Neuronal stem cell (in vitro differentiated cells): Measurements from ENCODE around the gene ITPKC.

Source experiments
- DNase-seq: peaks from one replicate; pipeline ENCODE4 v3.0.0-alpha.2; 2013; ENCODE audit warnings: low spot score
- H2AFZ ChIP-seq: one replicate; pipeline ENCODE4 v1.6.1; 2013; ENCODE audit warnings: mild to moderate bottlenecking, low read length, inconsistent platforms
- H2AK5ac ChIP-seq: 2 replicates; pipeline ENCODE4 v1.6.1; 2013; ENCODE audit warnings: low read depth, mild to moderate bottlenecking, inconsistent platforms, low read length, moderate library complexity, mixed read lengths
- H2BK120ac ChIP-seq: 2 replicates; pipeline ENCODE4 v1.6.1; 2013; ENCODE audit warnings: low read depth, mild to moderate bottlenecking, inconsistent platforms, low read length, moderate library complexity, mixed read lengths
- H2BK12ac ChIP-seq: one replicate; pipeline ENCODE4 v1.6.1; 2013; ENCODE audit warnings: low read length, inconsistent platforms
- H2BK15ac ChIP-seq: 2 replicates; pipeline ENCODE4 v1.6.1; 2013; ENCODE audit warnings: mild to moderate bottlenecking, low read length, inconsistent platforms, mixed read lengths
- H2BK5ac ChIP-seq: one replicate; pipeline ENCODE4 v1.6.1; 2013; ENCODE audit warnings: inconsistent platforms, mild to moderate bottlenecking, low read length, moderate library complexity
- H3K14ac ChIP-seq: one replicate; pipeline ENCODE4 v1.6.1; 2013; ENCODE audit warnings: low read length, inconsistent platforms
- H3K18ac ChIP-seq: 2 replicates; pipeline ENCODE4 v1.6.1; 2013; ENCODE audit warnings: low read length, inconsistent platforms
- H3K23ac ChIP-seq: 2 replicates; pipeline ENCODE4 v1.6.1; 2013; ENCODE audit warnings: low read depth, mild to moderate bottlenecking, mixed read lengths, low read length, inconsistent platforms; ENCODE audit not compliant: poor library complexity
- H3K27ac ChIP-seq: replicated peaks from 3 replicates; pipeline ENCODE4 v1.5.1; 2013; ENCODE audit warnings: low read length, inconsistent platforms
- H3K27me3 ChIP-seq, 3 experiments: 2 replicates each; pipeline ENCODE4 v1.6.1; 2013; ENCODE audit warnings: low read length in 3 of 3, mild to moderate bottlenecking in 2 of 3, inconsistent platforms in 1 of 3, low read depth in 1 of 3, mixed read lengths in 1 of 3, moderate library complexity in 1 of 3; ENCODE audit not compliant: control insufficient read depth in 3 of 3, insufficient read depth in 3 of 3
- H3K36me3 ChIP-seq, 2 donors: replicated peaks in 1 of 2; 2 replicates each; pipeline ENCODE4 v1.6.1; 2013; ENCODE audit warnings: low read length in 2 of 2; ENCODE audit not compliant: control insufficient read depth in 2 of 2, insufficient read depth in 2 of 2
- H3K4ac ChIP-seq: 2 replicates; pipeline ENCODE4 v1.6.1; 2013; ENCODE audit warnings: inconsistent platforms, mild to moderate bottlenecking, low read length, moderate library complexity
- H3K4me1 ChIP-seq, 2 donors: 1 replicate in 1 of 2; 2 replicates in 1 of 2; pipeline ENCODE4 v1.6.1; 2013; ENCODE audit warnings: low read length in 2 of 2, low read depth in 1 of 2; ENCODE audit not compliant: control insufficient read depth in 2 of 2, insufficient read depth in 1 of 2
- H3K4me2 ChIP-seq: one replicate; pipeline ENCODE4 v1.6.1; 2013; ENCODE audit warnings: mild to moderate bottlenecking, low read length, inconsistent platforms; ENCODE audit not compliant: insufficient read depth, poor library complexity, severe bottlenecking
- H3K4me3 ChIP-seq, 2 donors: 2 replicates each; pipeline ENCODE4 v1.5.1; 2013; ENCODE audit warnings: low read length in 2 of 2, mild to moderate bottlenecking in 2 of 2, inconsistent platforms in 1 of 2, moderate library complexity in 1 of 2
- H3K79me1 ChIP-seq: one replicate; pipeline ENCODE4 v1.6.1; 2013; ENCODE audit warnings: low read depth, mild to moderate bottlenecking, inconsistent platforms, low read length, moderate library complexity
- H3K9ac ChIP-seq: one replicate; pipeline ENCODE4 v1.6.1; 2013; ENCODE audit warnings: mild to moderate bottlenecking, low read depth, low read length, inconsistent platforms; ENCODE audit not compliant: poor library complexity
- H3K9me3 ChIP-seq, 2 donors: replicated peaks in 1 of 2; 2 replicates each; pipeline versions ENCODE3 to v1.6.1; 2013; ENCODE audit warnings: low read length in 2 of 2, mild to moderate bottlenecking in 2 of 2, inconsistent platforms in 1 of 2, low read depth in 1 of 2, mixed read lengths in 1 of 2, moderate library complexity in 1 of 2; ENCODE audit not compliant: control insufficient read depth in 2 of 2, insufficient read depth in 1 of 2
- H4K8ac ChIP-seq: one replicate; pipeline ENCODE4 v1.6.1; 2013; ENCODE audit warnings: low read depth, mild to moderate bottlenecking, inconsistent platforms, low read length, moderate library complexity
- H4K91ac ChIP-seq: one replicate; pipeline ENCODE4 v1.6.1; 2013; ENCODE audit warnings: low read length, low read depth, mild to moderate bottlenecking, inconsistent platforms; ENCODE audit not compliant: poor library complexity
- WGBS, 2 donors: extraction: QIAGEN DNeasy Blood & Tissue Kit; methylation state at CpG; one replicate each; pipeline ENCODE4 v1.1.7; 2013; ENCODE audit warnings: missing lambda C conversion rate in 2 of 2, mixed read lengths in 1 of 2; ENCODE audit not compliant: insufficient read length in 2 of 2, insufficient replicate concordance in 1 of 2; ENCODE audit errors: extremely low coverage in 2 of 2; 5-methylcytosine and 5-hydroxymethylcytosine counted together

Gene ITPKC

GRCh38 chr19:40707615-40708014 lies 9.3 kb upstream of the ITPKC start:
- no peak for DNase-seq
- peaks cover 28 to 89% of the 10 kb centered on the region in 2 donors for H3K36me3 ChIP-seq
- no peak overlapping the region for H3K4me3 ChIP-seq
- H3K14ac ChIP-seq = no peak overlapping the region
- no peak overlapping the region for H3K4ac ChIP-seq
- no peak overlapping the region for H2BK120ac ChIP-seq
- peaks cover 0 to 2% of the 10 kb centered on the region in 2 donors for H3K4me1 ChIP-seq
- H3K27ac ChIP-seq = no peak overlapping the region
- H3K79me1 ChIP-seq = no peaks in the 10 kb centered on the region
- H3K9me3 ChIP-seq = no peaks in the 10 kb centered on the region
- H2BK15ac ChIP-seq = no peak overlapping the region
- no peak overlapping the region for H4K91ac ChIP-seq
- H3K27me3 ChIP-seq = no peaks in the 10 kb centered on the region
- no peak overlapping the region for H2AK5ac ChIP-seq
- H3K9ac ChIP-seq = no peak overlapping the region
- H3K4me2 ChIP-seq = no peak overlapping the region
- H4K8ac ChIP-seq = no peak overlapping the region
- H3K23ac ChIP-seq = no peak overlapping the region
- H2BK12ac ChIP-seq = no peak overlapping the region
- H3K18ac ChIP-seq = no peak overlapping the region
- H2BK5ac ChIP-seq = no peak overlapping the region
- no peak overlapping the region for H2AFZ ChIP-seq
- no CpG with 5 or more reads among the region's 7 CpGs for WGBS, 2 donors

- Histone ChIP-seq H3K4me3 (no peak overlapping the region), H3K79me1 (peaks cover 2% of the 10 kb centered on the region), H4K91ac (no peak overlapping the region), H2AK5ac (no peak overlapping the region), H3K27me3 (no peaks in the 10 kb centered on the region), H3K23ac (no peak overlapping the region), H2BK15ac (no peak overlapping the region), H3K4ac (no peak overlapping the region), H3K4me1 (peaks cover 3 to 4% of the 10 kb centered on the region in 2 donors), H3K4me2 (no peak overlapping the region), H2BK12ac (no peak overlapping the region), H3K9ac (no peak overlapping the region), H3K18ac (no peak overlapping the region), H3K14ac (no peak overlapping the region), H4K8ac (no peak overlapping the region), H3K27ac (no peak overlapping the region), H2BK120ac (no peak overlapping the region), H2BK5ac (no peak overlapping the region), H3K9me3 (no peaks in the 10 kb centered on the region), H3K36me3 (peaks cover 19 to 74% of the 10 kb centered on the region in 2 donors), H2AFZ (no peak overlapping the region)
- DNase-seq = no peak
- WGBS, 2 donors = no CpG with 5 or more reads among the region's 5 CpGs
Observed at GRCh38 chr19:40709817-40710216, 7.1 kb upstream of the ITPKC start.

- peak overlapping the region; percentile 23 for H2AK5ac ChIP-seq
- H4K8ac ChIP-seq = no peak overlapping the region
- peak overlapping the region; percentile 55 for H3K4me2 ChIP-seq
- no peak overlapping the region for H3K14ac ChIP-seq
- H3K4ac ChIP-seq = no peak overlapping the region
- peaks cover 9 to 38% of the 10 kb centered on the region in 2 donors for H3K36me3 ChIP-seq
- peak overlapping the region; percentile 50 for H3K18ac ChIP-seq
- peaks cover 13 to 17% of the 10 kb centered on the region in 2 donors for H3K4me1 ChIP-seq
- no peaks in the 10 kb centered on the region for H3K9me3 ChIP-seq
- DNase-seq = no peak
- H3K79me1 ChIP-seq = peaks cover 16% of the 10 kb centered on the region
- H3K9ac ChIP-seq = peak overlapping the region; percentile 68
- H2AFZ ChIP-seq = no peak overlapping the region
- peak overlapping the region; percentile 26 for H2BK120ac ChIP-seq
- peak overlapping the region; percentile 14 for H2BK5ac ChIP-seq
- peak overlapping the region; percentile 56 for H2BK15ac ChIP-seq
- no peak overlapping the region for H3K27ac ChIP-seq
- no peak overlapping the region for H2BK12ac ChIP-seq
- H3K4me3 ChIP-seq = peak overlapping the region in 1 of 2 donors; percentile 66
- no CpG with 5 or more reads among the region's 11 CpGs for WGBS, 2 donors
- no peaks in the 10 kb centered on the region for H3K27me3 ChIP-seq
- no peak overlapping the region for H3K23ac ChIP-seq
- H4K91ac ChIP-seq = no peak overlapping the region
Observed at GRCh38 chr19:40713939-40714338, 3.0 kb upstream of the ITPKC start.

- Histone ChIP-seq H3K27ac (peak overlapping the region; percentile 71), H3K4ac (no peak overlapping the region), H3K9ac (peak overlapping the region; percentile 70), H3K36me3 (peaks cover 8 to 33% of the 10 kb centered on the region in 2 donors), H2BK5ac (peak overlapping the region; percentile 14), H2BK12ac (no peak overlapping the region), H2AK5ac (peak overlapping the region; percentile 23), H3K4me2 (peak overlapping the region; percentile 55), H4K91ac (no peak overlapping the region), H3K14ac (no peak overlapping the region), H3K4me1 (peaks cover 20 to 23% of the 10 kb centered on the region in 2 donors), H3K27me3 (no peaks in the 10 kb centered on the region), H2BK120ac (peak overlapping the region; percentile 26), H3K18ac (peak overlapping the region; percentile 69), H3K4me3 (peak overlapping the region; percentile 66 to 88), H2AFZ (peak overlapping the region; percentile 91), H4K8ac (no peak overlapping the region), H3K79me1 (peaks cover 16% of the 10 kb centered on the region), H2BK15ac (peak overlapping the region; percentile 56), H3K9me3 (no peaks in the 10 kb centered on the region), H3K23ac (no peak overlapping the region)
- WGBS, 2 donors = no CpG with 5 or more reads among the region's 31 CpGs
- DNase-seq = peak; percentile 91
Observed at GRCh38 chr19:40714441-40715299, 2.2 kb upstream of the ITPKC start.
